Measurements from ENCODE around the gene EXOG. TPM values are rescaled to one million over a fixed set of nuclear protein-coding genes. Genes with fewer than 3 reads are reported as not detected.
"Not testable (repeated sequence)": the region's sequence is repeated elsewhere in the genome, so short reads cannot be mapped to it uniquely, and the experiment has no call there.

The EXOG gene
- total RNA-seq, 1 donor from 2014 or later, result 11.2 TPM

- peak in 1 of 2 donors; percentile 53 for DNase-seq (ENCODE audit: low spot score in 2 of 2)
- Histone ChIP-seq H3K27me3 (no peaks in the 10 kb centered on the region), H3K4me1 (no peaks in the 10 kb centered on the region), H3K9me3 (no peaks in the 10 kb centered on the region), H3K4me3 (no peak overlapping the region), H3K27ac (no peak overlapping the region), H3K36me3 (no peaks in the 10 kb centered on the region)
- TF ChIP-seq CTCF (IDR thresholded peaks at IDR 0.05), result no peak
- intact Hi-C loops (cut with DNase I), result no loop called here
These were observed 68.6 kb downstream of the EXOG start for GRCh38 chr3:38564631-38565338.

GRCh38 chr3:38565339-38566214 is 69.4 kb downstream of the EXOG start:
- no peak for TF ChIP-seq CTCF (IDR thresholded peaks at IDR 0.05)
- H3K9me3 ChIP-seq, result no peaks in the 10 kb centered on the region
- peak in 1 of 2 donors; percentile 47 for DNase-seq (ENCODE audit: low spot score in 2 of 2)
- H3K27me3 ChIP-seq, result no peaks in the 10 kb centered on the region
- no peaks in the 10 kb centered on the region for H3K4me1 ChIP-seq
- H3K36me3 ChIP-seq, result no peaks in the 10 kb centered on the region
- intact Hi-C loops (cut with DNase I), result no loop called here
- H3K4me3 ChIP-seq, result no peak overlapping the region
- no peak overlapping the region for H3K27ac ChIP-seq

- intact Hi-C loops (cut with DNase I), result no loop called here
- H3K36me3 ChIP-seq, result no peaks in the 10 kb centered on the region
- no peak for TF ChIP-seq CTCF (IDR thresholded peaks at IDR 0.05)
- no peaks in the 10 kb centered on the region for H3K27me3 ChIP-seq
- DNase-seq (ENCODE audit: low spot score in 2 of 2), result peak in 1 of 2 donors; percentile 50
- H3K4me3 ChIP-seq, result no peak overlapping the region
- no peaks in the 10 kb centered on the region for H3K9me3 ChIP-seq
- H3K27ac ChIP-seq, result no peak overlapping the region
- H3K4me1 ChIP-seq, result no peaks in the 10 kb centered on the region
These were observed 70.0 kb downstream of the EXOG start for GRCh38 chr3:38566215-38566528.

- H3K4me3 ChIP-seq; H3K4me1 ChIP-seq; intact Hi-C loops (cut with DNase I); H3K36me3 ChIP-seq; H3K9me3 ChIP-seq; H3K27me3 ChIP-seq; H3K27ac ChIP-seq; DNase-seq (ENCODE audit: low spot score in 2 of 2): not testable (repeated sequence)
These were observed 70.7 kb downstream of the EXOG start for GRCh38 chr3:38566794-38567193.

- H3K4me3 ChIP-seq, result no peak overlapping the region
- no peak for TF ChIP-seq CTCF (IDR thresholded peaks at IDR 0.05)
- no peak overlapping the region for H3K27ac ChIP-seq
- H3K36me3 ChIP-seq, result no peaks in the 10 kb centered on the region
- H3K27me3 ChIP-seq, result no peaks in the 10 kb centered on the region
- H3K4me1 ChIP-seq, result no peaks in the 10 kb centered on the region
- intact Hi-C loops (cut with DNase I), result no loop called here
- H3K9me3 ChIP-seq, result no peaks in the 10 kb centered on the region
- DNase-seq (ENCODE audit: low spot score in 2 of 2), result no peak
These were observed 71.4 kb downstream of the EXOG start for GRCh38 chr3:38567498-38567897.

GRCh38 chr3:38573111-38573510 is 77.0 kb downstream of the EXOG start:
- no peak for TF ChIP-seq CTCF (IDR thresholded peaks at IDR 0.05)
- Histone ChIP-seq H3K4me3 (no peak overlapping the region), H3K27ac (no peak overlapping the region), H3K27me3 (no peaks in the 10 kb centered on the region), H3K36me3 (no peaks in the 10 kb centered on the region), H3K9me3 (peaks cover 0 to 7% of the 10 kb centered on the region in 2 donors), H3K4me1 (no peaks in the 10 kb centered on the region)
- DNase-seq (ENCODE audit: low spot score in 2 of 2), result no peak
- intact Hi-C loops (cut with DNase I), result no loop called here

Measured in ascending aorta (tissue), 2 donors.